ENCODE data around the gene TGOLN2.
"Not testable (repeated sequence)": the region's sequence is repeated elsewhere in the genome, so short reads cannot be mapped to it uniquely, and the experiment has no call there.

Gene TGOLN2

DNA sequence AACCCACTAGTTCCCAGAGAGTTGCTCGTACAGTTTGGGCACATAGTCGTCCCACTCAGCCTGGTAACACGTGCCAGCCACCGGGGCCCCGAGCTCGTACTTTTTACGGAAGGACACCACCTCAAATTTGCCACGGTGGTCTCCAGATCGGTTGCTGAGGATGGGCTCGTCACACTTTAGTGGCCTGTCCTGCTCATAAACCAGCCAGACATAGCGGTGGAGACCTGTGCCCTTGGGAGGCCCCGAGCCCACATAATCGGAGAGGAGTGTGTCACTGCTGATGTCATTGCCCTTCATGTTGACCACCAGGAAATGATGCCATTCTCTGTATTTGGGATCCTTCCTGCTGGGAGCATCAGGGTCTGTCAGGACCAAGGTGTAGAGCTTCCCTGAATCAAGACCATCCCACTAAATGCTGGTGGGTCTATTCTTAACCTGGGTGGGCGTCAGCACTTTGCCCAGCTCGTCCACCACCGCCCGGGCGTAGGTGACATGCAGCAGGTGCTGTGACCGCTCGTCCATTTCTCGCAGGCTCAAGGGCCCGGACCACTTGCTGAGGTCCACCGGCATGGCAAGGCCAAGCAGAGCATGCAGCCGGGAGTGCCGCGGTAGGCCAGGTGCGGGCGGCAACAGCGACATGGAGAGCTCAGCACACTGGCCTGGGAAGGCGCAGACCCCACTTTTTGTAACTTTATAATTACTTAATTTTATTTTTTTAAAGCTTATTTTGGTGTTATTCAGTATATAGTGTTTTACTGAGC is 13.7 kb upstream of the TGOLN2 start:
- FAIRE-seq (no peak), DNase-seq (ENCODE audit: insufficient read length, low spot score) (no peak)

GRCh38 chr2:85340034-85340892 is 12.5 kb upstream of the TGOLN2 start:
- no peak for FAIRE-seq

GRCh38 chr2:85334928-85335327 is 7.1 kb upstream of the TGOLN2 start:
- DNase-seq (ENCODE audit: insufficient read length, low spot score) (no peak), FAIRE-seq (no peak)

More at GRCh38 chr2:85340034-85340892, 12.5 kb upstream of the TGOLN2 start:
- DNase-seq (ENCODE audit: insufficient read length, low spot score): no peak

- DNase-seq (ENCODE audit: insufficient read length, low spot score); FAIRE-seq: not testable (repeated sequence)
Measured at GRCh38 chr2:85333877-85334276, 6.1 kb upstream of the TGOLN2 start.

DNA sequence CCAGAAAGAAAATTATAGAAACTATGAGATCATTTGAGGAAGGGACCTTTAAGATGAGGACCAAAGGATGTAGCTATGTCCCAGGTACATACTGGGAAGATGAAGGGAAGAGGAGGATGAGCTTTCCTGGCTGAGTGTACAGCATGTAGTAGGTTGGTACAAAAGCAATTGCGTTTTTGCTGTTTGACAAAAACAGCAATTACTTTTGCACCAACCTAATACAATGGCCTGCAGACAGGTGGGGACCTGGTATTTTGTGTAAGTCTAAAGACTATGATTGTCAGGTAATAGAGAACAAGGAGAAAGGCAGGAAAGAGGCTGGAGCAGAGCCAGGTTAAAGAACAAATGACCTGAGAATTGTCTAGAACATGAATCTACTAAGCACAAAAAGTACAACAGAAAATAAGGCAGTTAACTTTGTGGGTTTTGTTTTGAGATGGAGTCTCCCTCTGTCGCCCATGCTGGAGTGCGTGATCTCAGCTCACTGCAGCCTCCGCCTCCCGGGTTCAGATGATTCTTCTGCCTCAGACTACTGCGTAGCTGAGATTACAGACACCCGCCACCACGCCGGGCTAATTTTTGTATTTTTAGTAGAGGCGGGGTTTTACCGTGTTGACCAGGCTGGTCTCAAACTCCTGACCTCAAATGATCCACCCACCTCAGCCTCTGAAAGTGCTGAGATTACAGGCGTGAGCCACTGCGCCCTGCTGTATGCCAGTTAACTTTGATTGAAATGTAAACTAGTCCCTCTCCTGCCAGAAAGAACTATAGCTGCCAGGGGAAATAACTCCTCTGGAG is 3.2 kb upstream of the TGOLN2 start:
- DNase-seq (ENCODE audit: insufficient read length, low spot score): no peak
- no peak for FAIRE-seq

- not testable (repeated sequence) for FAIRE-seq; DNase-seq (ENCODE audit: insufficient read length, low spot score)
Measured at GRCh38 chr2:85329701-85330100, 1.9 kb upstream of the TGOLN2 start.

DNA sequence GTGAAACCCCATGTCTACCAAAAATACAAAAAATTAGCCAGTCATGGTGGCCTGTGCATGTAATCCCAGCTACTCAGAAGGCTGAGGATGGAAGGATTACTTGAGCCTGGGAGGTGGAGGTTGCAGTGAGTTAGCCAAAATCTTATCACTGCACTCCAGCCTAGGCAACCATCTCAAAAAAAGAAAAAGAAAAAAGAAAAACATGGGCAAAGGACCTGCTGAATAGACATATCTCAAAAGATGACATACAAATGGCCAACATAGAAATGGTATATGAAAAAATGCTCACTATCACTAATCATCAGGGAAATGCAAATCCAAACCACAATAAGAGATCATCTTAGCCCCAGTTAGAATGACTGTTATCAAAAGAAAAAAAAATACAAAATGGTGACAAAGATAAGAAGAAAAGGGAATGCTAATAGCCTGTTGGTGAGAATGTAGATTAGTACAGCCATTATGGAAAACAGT is 1.4 kb upstream of the TGOLN2 start:
- no peak for DNase-seq (ENCODE audit: insufficient read length, low spot score)
- FAIRE-seq: no peak

GRCh38 chr2:85327160-85327821 is 498 bp downstream of the TGOLN2 start:
- FAIRE-seq (no peak), DNase-seq (ENCODE audit: insufficient read length, low spot score) (peak; percentile 32)

- peak; percentile 47 for FAIRE-seq
- peak; percentile 39 for DNase-seq (ENCODE audit: insufficient read length, low spot score)
Measured at GRCh38 chr2:85326406-85327159, 1.2 kb downstream of the TGOLN2 start.

GRCh38 chr2:85325466-85325811 is 2.4 kb downstream of the TGOLN2 start:
- no peak for DNase-seq (ENCODE audit: insufficient read length, low spot score)

DNA sequence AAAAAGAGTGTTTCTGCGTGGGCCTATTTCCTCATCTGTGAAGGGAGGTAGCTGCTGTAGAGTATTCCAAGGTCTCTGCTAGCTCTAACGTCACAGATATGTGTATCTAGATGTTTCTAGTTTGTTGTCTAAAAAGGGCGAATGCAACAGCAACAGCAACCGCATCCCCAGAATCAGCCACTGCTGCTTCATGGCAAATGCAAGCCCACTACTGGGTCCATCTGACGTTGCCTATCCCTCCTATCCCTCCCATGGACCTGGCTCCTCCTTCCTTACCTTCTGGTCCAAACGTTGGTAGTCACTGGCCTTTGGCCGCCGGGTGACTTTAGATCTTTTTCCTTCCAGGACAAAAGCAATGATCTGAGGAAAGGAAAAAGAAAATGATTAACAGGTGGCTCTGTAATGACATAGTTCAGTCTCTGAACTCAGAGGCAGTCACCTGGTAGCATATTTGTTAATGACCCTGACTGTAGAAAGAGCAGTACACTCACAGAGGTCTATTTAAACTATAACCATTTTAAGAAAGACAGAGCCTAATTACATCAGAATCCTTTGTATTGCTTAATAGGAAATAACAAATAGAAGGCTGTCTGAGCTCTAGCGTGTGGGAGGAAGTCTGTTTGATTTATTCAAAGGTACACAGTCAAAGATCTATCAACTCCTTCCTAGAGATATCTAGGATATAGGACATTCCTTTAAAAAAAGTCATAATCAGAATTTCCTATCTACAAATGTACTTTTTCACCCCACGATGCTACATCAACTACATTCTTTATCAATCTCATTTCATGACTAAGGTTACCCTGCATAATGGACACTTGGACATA is 2.9 kb downstream of the TGOLN2 start:
- DNase-seq (ENCODE audit: insufficient read length, low spot score) (no peak), FAIRE-seq (no peak)

More at GRCh38 chr2:85325466-85325811, 2.4 kb downstream of the TGOLN2 start:
- no peak for FAIRE-seq

DNA sequence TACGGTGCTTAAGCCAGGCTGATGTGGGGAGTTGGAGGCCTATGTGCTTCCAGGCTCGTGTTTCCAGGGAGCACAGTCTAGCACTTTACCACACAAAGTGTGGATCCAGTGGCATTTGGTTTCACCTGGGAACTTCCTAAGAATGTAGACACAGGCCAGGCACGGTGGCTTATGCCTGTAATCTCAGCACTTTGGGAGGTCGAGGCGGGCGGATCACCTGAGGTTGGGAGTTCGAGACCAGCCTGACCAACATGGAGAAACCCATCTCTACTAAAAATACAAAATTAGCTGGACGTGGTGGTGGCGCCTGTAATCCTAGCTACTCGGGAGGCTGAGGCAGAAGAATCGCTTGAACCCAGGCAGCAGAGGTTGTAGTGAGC is 3.8 kb downstream of the TGOLN2 start:
- DNase-seq (ENCODE audit: insufficient read length, low spot score); FAIRE-seq: not testable (repeated sequence)

DNA sequence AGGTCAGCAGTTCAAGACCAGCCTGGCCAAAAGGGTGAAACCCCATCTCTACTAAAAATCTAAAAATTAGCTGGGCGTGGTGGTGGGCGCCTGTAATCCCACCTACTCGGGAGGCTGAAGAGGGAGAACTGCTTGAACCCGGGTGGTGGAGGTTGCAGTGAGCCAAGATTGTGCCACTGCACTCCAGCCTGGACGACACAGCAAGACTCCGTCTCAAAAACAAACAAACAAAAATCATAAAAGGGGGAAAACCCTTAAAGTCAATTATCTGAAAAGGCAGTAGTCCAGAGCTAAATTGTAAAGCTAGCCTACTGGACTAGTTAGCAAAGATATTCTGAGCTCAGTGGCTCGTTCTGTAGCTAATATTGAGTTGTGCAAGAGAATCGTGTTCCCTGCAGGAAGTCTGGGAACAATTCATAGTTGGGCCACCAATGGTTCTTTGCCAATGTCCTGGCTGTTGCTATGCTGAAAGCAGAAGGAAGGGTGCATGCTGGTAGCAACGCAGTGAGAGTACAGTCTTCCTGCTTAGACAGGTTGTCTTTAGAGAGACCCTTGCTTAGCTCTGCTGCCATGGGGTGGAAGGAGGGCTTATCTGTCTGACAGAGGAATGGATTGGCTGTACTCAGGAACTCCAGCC is 4.3 kb downstream of the TGOLN2 start:
- FAIRE-seq (no peak), DNase-seq (ENCODE audit: insufficient read length, low spot score) (no peak)

DNA sequence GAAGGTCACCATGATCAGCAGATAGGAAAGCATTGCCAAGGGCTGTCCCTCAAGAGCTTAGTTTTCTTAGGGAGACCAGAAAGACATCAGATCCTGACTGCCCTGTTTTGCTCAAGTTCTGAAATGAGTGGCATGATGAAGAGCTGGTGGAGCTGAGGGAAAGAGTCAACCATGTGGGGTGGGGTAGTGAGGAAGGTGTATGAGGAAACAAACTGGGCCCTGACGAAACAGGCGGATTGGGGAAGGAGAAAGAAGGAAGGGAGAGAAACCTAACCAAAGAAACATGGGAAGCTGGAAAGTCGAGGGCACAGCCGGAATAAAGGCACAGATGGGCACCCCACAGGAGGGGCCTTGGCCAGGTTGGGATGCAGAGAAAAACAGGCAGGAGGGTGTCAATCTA is 8.0 kb downstream of the TGOLN2 start:
- FAIRE-seq (no peak), DNase-seq (ENCODE audit: insufficient read length, low spot score) (no peak)

GRCh38 chr2:85318222-85319074 is 9.3 kb downstream of the TGOLN2 start:
- no peak for FAIRE-seq
- DNase-seq (ENCODE audit: insufficient read length, low spot score): no peak

DNA sequence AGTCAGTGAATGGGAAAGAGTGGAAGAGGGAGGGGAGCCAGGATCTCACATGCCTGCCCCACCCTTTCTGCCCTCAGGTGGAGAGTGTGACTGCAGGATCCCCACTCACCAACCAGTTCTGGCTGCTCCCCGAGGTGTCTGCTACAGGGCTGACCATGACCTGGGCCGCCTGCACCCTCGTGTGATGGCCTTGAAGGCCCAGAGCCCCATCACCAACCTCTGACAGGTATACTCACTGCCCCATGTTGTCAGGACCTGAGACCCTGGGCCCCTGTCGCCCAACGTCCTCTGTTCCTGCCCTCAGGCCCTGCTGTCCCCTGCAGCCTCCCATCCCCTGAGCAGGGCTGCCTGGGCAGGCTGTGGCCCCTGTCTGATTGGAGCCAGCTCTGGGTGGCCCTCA is 11.9 kb downstream of the TGOLN2 start:
- DNase-seq (ENCODE audit: insufficient read length, low spot score); FAIRE-seq: not testable (repeated sequence)

DNA sequence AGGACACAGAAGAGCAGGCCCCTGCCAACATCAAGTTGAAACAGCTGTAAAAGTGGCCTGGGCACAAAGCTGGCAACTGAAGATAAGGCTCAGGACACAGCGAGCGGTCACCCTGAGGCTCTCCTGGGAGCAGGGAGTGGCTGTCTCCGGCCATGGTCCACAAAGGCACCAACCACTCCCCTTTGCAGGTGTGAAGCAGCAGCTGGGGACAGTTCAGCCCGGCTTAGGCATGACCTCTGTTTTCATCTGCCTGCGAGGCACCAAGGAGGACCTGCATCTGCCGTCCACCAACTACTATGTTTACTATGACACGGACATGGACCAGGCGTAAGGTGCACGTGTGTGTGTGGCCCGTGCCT is 12.9 kb downstream of the TGOLN2 start:
- no peak for FAIRE-seq
- DNase-seq (ENCODE audit: insufficient read length, low spot score): no peak

DNA sequence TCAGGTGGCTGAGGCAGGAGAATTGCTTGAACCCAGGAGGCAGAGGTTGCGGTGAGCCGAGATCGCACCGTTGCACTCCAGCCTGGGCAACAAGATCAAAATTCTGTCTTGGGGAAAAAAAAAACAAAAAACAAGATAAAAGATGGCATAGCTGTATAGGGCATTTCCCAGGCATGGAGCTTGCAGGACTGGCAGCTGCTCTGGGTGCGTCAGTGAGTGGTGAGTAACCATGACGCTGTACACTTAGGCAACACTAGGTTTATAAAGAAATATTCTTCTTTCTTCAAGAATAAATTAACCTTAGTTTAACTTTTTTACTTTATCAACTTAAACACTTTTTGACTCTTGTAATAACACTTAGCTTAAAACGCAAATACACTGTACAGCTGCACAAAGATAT is 15.4 kb downstream of the TGOLN2 start:
- FAIRE-seq (no peak), DNase-seq (ENCODE audit: insufficient read length, low spot score) (no peak)

Measured in GM19239 (cell line).